Amniotic epithelial cell (primary cell): ENCODE measurements around the gene ATP8A1.

Experiments
- DNase-seq: peaks from one replicate; pipeline ENCODE4 v3.0.0-alpha.2; 2010; ENCODE audit warnings: low read depth

The ATP8A1 gene

DNA sequence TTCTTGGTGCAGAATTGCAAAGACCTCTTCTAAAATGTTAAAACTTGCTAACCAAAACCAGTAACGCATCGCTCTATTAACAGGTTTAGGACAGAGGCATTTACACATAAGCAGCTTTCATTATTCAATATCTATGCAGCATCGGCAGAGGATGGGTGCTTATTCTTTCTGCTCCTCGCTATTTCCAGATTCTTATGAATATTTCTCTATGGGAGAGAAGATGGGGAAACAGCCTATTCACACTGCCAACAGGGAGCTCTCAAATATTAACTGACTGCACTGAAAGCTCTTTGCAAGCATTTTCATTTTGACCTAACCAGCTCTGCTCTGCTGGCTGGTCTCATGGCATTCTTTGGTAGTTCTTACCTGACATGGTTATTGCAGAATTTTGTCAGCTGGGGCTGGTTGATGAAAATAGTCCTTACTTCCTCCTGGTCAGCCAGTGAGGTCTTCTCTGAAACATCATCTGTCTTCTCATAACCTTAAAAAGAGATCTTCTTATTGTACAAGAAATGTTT, 30.2 kb downstream of the ATP8A1 start:
- no peak for DNase-seq

DNA sequence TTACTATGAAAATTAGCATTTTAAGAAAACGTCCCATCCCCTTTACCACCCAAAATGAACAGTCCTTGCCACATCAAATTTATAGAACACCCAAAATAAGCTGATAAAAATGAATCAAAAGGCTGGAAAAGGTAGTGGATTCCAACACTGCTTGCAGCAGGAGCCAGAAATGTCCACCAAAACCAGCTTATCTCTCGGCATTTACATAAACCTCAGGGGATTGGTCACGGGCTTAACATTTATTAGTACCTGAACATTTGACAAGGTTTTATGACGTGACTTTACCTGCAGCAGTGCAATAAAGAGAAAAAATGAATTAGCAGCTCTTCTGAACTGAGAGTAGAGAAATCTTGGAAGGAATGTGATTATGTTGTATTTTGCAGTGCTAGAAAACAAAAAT, 31.6 kb downstream of the ATP8A1 start:
- DNase-seq = no peak

- no peak for DNase-seq
Observed at GRCh38 chr4:42624551-42624950, 32.4 kb downstream of the ATP8A1 start.

- DNase-seq = no peak
Observed at GRCh38 chr4:42618023-42618422, 38.9 kb downstream of the ATP8A1 start.

- no peak for DNase-seq
Observed at GRCh38 chr4:42617030-42617429, 39.9 kb downstream of the ATP8A1 start.

DNA sequence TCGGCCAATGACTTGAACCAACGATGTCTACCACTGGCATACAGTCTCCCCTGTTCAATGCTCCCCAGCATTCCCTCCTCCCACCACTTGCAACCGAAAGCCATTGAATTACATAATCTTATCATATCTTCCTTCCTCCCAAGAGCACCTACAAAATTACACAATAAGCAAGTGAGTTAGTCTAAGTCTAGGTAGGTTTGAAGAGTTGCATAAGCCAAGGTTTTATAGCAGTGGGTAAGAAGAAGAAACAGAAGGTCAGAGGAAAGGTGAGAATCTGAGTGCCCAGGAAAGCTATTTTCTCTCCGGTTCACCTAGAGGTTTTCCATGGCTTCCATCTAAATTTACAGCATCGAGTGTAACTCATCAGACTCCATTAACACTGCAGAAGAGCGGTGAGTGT, 40.3 kb downstream of the ATP8A1 start:
- DNase-seq = no peak

- no peak for DNase-seq
Observed at GRCh38 chr4:42615131-42615763, 41.7 kb downstream of the ATP8A1 start.

- DNase-seq = no peak
Observed at GRCh38 chr4:42612898-42613297, 44.0 kb downstream of the ATP8A1 start.

GRCh38 chr4:42610941-42611340, 46.0 kb downstream of the ATP8A1 start:
- DNase-seq = no peak

- DNase-seq = no peak
Observed at GRCh38 chr4:42609051-42609450, 47.9 kb downstream of the ATP8A1 start.

- no peak for DNase-seq
Observed at GRCh38 chr4:42608551-42608950, 48.4 kb downstream of the ATP8A1 start.

GRCh38 chr4:42607011-42607726, 49.7 kb downstream of the ATP8A1 start:
- DNase-seq = no peak

DNA sequence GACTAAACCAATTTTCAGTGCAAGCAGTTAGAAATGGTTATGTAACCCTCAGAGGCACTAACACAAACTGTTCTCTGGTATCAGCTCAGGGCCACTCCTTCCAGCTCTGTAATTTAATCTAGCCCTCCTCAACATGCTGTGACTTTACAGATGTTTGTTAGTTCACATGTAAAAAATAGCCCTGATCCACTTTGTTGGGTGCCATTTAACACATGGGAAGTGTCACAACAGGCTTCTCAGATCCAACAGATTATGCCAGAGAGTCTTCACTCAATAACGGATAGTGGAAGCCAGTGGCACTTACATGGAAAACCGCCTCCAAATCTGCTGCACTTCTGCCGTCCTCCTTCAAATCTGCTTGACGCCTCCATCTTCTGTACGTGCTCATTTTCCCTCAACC, 51.6 kb downstream of the ATP8A1 start:
- DNase-seq = no peak

- no peak for DNase-seq
Observed at GRCh38 chr4:42603862-42604261, 53.0 kb downstream of the ATP8A1 start.

DNA sequence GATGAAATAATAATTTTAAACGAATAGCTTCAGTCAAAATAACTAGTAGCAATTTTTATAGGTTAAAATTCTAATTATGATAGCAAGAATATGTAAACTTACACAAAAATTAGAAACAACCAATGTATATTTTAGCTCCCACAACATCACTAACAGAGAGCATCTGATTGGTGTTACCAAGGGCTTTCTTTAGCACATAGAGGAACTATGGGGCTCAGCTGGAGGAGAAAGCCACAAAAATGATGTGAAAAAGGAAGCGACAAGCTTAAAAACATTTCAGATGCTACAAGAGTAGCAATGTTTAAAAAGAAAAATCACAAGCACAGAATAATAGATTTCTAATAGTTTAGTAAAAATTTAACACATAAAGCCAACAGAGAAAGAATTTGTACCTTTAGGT, 56.3 kb downstream of the ATP8A1 start:
- DNase-seq = no peak

DNA sequence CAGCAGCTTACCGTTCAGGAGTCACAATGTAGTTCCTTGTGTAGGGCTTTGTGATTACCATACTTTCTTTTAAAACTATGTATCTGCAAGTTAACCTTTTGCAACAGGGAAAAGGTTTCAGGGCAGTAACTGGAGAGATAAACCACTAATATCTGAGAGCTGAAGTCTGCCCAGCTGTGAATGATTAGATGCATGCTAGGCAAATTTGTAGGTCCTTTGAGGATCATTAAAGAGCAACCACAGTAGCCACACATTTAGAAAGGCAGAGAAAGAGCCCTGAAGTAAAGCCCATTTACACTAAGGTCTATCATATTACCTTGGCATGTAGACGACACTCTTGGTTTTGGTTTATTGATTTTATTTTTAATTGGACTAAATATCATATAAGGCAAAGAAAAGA, 60.0 kb downstream of the ATP8A1 start:
- no peak for DNase-seq

DNA sequence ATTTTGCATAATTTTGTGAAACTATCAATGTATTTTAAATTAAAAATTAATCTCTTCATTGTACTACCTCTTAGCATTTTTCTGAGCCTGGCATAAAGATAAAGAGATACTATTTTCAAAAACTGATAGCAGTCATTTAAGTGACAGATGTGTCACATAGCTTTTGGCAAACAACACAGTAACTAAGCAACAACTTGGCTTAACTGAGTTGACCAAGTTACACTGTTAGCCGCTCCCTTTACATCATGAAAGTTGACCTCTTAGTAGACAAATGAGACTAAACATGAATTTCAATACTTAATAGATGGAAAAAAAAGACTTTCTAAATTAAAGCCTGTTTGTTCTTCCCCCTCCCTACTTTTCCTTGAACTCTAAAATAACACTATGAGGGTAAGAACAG, 62.0 kb downstream of the ATP8A1 start:
- DNase-seq = no peak

- no peak for DNase-seq
Observed at GRCh38 chr4:42588909-42589308, 68.0 kb downstream of the ATP8A1 start.

DNA sequence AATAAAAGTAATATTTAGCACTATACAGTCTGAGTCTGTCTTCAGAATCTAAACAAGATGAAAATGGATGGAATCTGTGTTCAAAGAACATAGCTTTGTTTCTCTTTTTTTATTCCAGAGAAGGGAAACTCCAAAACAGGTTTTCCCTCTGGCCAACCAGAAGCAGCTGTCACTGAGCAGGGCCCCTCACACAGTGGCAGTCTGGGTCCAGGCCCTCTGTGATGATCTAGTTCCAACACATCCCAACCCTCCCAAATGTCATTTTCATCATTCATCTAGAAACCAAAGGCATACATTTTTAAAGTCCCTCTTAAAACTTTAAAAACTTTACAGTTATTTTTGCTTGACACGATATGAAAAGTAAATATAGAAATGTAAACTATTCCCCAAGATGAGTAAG, 70.1 kb downstream of the ATP8A1 start:
- DNase-seq = no peak

GRCh38 chr4:42579903-42580302, 77.0 kb downstream of the ATP8A1 start:
- no peak for DNase-seq

GRCh38 chr4:42578187-42578586, 78.7 kb downstream of the ATP8A1 start:
- no peak for DNase-seq

- DNase-seq = peak; percentile 6
Observed at GRCh38 chr4:42574870-42575430, 82.0 kb downstream of the ATP8A1 start.

DNA sequence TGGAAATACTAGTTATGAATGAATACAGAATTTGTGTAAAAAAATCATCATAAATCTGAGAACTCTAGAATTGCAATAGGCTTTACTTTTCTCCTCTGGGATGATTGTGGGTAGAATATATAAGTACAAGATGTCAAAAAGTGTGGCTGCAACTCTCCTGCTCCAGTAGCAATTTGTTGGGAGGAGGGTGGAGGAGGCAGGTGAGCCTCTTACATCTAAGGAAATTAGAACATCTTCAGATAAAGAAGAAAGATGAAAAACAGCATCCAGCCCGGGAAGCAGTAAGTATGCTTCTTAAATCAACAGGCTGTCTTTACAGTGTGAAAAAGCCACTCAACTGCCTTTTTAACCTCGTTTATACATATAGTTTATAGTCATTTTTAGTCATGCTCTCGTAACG, 83.7 kb downstream of the ATP8A1 start:
- DNase-seq = no peak
